ENCODE results near the gene KPNA2. TPM values are rescaled to one million over a fixed set of nuclear protein-coding genes. Genes with fewer than 3 reads are reported as not detected.

Gene KPNA2
- total and polyA plus RNA-seq, 2 of the 13 experiments (the other 11 are each of a cell fraction or from before 2014, with no cell fraction given) = 111 to 305 TPM

DNA sequence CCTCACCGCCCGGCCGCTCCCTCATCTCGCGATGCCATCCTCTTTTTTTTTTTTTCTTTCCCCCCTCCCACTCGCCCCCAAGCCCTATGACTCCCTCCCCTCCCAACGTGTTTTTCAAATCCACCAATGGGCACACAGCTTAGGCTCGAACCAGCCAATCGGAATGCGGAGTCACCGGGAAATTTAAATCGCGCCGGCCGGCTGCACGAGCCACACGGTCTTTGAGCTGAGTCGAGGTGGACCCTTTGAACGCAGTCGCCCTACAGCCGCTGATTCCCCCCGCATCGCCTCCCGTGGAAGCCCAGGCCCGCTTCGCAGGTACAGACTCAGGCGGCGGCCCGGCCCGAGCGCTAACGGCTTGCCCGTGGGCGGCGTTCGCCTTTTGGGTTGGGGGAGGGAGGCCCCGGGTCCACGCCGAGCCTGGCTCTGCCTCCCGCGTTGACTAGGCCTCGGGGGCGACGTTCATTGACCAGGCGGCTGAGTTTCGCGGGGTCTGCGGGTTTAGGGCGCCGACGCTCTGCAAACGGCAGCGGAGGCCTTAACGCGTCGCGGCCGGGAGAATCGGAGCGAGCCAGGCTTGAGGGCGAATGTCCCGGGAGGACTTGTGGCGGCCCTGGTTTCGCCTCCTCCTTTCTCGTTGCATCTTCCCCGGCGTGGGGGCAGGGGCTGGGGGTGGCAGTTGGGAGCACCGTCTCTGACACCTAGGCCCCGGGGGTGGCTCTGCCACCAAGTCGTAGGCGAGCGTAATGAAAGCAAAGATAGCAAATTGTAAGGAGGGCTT lies at the start of gene KPNA2 (continued):
- TF ChIP-seq, protein P1, sequence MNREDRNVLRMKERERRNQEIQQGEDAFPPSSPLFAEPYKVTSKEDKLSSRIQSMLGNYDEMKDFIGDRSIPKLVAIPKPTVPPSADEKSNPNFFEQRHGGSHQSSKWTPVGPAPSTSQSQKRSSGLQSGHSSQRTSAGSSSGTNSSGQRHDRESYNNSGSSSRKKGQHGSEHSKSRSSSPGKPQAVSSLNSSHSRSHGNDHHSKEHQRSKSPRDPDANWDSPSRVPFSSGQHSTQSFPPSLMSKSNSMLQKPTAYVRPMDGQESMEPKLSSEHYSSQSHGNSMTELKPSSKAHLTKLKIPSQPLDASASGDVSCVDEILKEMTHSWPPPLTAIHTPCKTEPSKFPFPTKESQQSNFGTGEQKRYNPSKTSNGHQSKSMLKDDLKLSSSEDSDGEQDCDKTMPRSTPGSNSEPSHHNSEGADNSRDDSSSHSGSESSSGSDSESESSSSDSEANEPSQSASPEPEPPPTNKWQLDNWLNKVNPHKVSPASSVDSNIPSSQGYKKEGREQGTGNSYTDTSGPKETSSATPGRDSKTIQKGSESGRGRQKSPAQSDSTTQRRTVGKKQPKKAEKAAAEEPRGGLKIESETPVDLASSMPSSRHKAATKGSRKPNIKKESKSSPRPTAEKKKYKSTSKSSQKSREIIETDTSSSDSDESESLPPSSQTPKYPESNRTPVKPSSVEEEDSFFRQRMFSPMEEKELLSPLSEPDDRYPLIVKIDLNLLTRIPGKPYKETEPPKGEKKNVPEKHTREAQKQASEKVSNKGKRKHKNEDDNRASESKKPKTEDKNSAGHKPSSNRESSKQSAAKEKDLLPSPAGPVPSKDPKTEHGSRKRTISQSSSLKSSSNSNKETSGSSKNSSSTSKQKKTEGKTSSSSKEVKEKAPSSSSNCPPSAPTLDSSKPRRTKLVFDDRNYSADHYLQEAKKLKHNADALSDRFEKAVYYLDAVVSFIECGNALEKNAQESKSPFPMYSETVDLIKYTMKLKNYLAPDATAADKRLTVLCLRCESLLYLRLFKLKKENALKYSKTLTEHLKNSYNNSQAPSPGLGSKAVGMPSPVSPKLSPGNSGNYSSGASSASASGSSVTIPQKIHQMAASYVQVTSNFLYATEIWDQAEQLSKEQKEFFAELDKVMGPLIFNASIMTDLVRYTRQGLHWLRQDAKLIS (CRISPR knock-in tag; IDR thresholded peaks at IDR 0.05) = peak; percentile 63; the same call in 1 of the 2 replicates
- TF ChIP-seq SYNCRIP (IDR thresholded peaks at IDR 0.05; ENCODE audit: insufficient read depth, low read depth, low read length) (no peak), TIGD3 (CRISPR knock-in tag; IDR thresholded peaks at IDR 0.05; ENCODE audit: borderline replicate concordance) (peak; percentile 74; the same call in 1 of the 2 replicates), NONO (IDR thresholded peaks at IDR 0.05) (no peak), NONO (CRISPR knock-in tag; conservative IDR thresholded peaks at IDR 0.05) (peak; percentile 89), MTF2 (CRISPR knock-in tag; IDR thresholded peaks at IDR 0.05; ENCODE audit: borderline replicate concordance) (0 out of 2 replicates have a peak, but pooled peaks have one; percentile 22), ZNF839 (CRISPR knock-in tag; IDR thresholded peaks at IDR 0.05; ENCODE audit: borderline replicate concordance) (peak; percentile 91; the same call in 1 of the 2 replicates), SP1 (IDR thresholded peaks at IDR 0.05) (peak; percentile 64; the same call in 1 of the 2 replicates), SP1 (CRISPR knock-in tag; IDR thresholded peaks at IDR 0.05) (no peak; the same call in none of the 2 replicates), RFXANK (CRISPR knock-in tag; IDR thresholded peaks at IDR 0.05) (peak; percentile 35; the same call in 1 of the 2 replicates), NCOA5 (CRISPR knock-in tag; IDR thresholded peaks at IDR 0.05) (0 out of 2 replicates have a peak, but pooled peaks have one; percentile 84), FIP1L1 (IDR thresholded peaks at IDR 0.05; ENCODE audit: borderline replicate concordance, insufficient read depth, low read depth, low read length) (0 out of 2 replicates have a peak, but pooled peaks have one; percentile 48), TAF15 (IDR thresholded peaks at IDR 0.05; ENCODE audit: low read depth, low read length, poor library complexity, severe bottlenecking) (no peak), IKZF5 (CRISPR knock-in tag; IDR thresholded peaks at IDR 0.05) (peak; percentile 79)
- TF ChIP-seq, protein P2, sequence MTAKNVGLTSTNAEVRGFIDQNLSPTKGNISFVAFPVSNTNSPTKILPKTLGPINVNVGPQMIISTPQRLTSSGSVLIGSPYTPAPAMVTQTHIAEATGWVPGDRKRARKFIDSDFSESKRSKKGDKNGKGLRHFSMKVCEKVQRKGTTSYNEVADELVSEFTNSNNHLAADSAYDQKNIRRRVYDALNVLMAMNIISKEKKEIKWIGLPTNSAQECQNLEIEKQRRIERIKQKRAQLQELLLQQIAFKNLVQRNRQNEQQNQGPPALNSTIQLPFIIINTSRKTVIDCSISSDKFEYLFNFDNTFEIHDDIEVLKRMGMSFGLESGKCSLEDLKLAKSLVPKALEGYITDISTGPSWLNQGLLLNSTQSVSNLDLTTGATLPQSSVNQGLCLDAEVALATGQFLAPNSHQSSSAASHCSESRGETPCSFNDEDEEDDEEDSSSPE (CRISPR knock-in tag; IDR thresholded peaks at IDR 0.05) = peak; percentile 87
- TF ChIP-seq, protein P3, sequence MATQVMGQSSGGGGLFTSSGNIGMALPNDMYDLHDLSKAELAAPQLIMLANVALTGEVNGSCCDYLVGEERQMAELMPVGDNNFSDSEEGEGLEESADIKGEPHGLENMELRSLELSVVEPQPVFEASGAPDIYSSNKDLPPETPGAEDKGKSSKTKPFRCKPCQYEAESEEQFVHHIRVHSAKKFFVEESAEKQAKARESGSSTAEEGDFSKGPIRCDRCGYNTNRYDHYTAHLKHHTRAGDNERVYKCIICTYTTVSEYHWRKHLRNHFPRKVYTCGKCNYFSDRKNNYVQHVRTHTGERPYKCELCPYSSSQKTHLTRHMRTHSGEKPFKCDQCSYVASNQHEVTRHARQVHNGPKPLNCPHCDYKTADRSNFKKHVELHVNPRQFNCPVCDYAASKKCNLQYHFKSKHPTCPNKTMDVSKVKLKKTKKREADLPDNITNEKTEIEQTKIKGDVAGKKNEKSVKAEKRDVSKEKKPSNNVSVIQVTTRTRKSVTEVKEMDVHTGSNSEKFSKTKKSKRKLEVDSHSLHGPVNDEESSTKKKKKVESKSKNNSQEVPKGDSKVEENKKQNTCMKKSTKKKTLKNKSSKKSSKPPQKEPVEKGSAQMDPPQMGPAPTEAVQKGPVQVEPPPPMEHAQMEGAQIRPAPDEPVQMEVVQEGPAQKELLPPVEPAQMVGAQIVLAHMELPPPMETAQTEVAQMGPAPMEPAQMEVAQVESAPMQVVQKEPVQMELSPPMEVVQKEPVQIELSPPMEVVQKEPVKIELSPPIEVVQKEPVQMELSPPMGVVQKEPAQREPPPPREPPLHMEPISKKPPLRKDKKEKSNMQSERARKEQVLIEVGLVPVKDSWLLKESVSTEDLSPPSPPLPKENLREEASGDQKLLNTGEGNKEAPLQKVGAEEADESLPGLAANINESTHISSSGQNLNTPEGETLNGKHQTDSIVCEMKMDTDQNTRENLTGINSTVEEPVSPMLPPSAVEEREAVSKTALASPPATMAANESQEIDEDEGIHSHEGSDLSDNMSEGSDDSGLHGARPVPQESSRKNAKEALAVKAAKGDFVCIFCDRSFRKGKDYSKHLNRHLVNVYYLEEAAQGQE (IDR thresholded peaks at IDR 0.05; ENCODE audit: borderline replicate concordance in 1 of 2, low read depth in 1 of 2, low read length in 2 of 2) = peak in 1 of 2 experiments; percentile 66; a peak in 1 of 4 replicates

All from HepG2 (cell line).